Mesothelial cell of epicardium (in vitro differentiated cells): Measurements from ENCODE around the gene ASCC1. TPM values are rescaled to one million over a fixed set of nuclear protein-coding genes. Genes with fewer than 3 reads are reported as not detected.
A peak's percentile ranks its signal among the peaks of the same experiment; 100 is the strongest.

Experiments used
- DNase-seq, 2 experiments: peaks; one replicate each; pipeline ENCODE4 v3.0.0; 2021; ENCODE audit warnings: low spot score in 2 of 2; ENCODE audit not compliant: unreplicated experiment in 2 of 2
- H3K27ac Mint-ChIP-seq: 2 replicates; pipeline ENCODE4 v1.8.0; 2021; ENCODE audit warnings: mixed read lengths
- H3K27me3 Mint-ChIP-seq: 2 replicates; pipeline ENCODE4 v1.8.0; 2021; ENCODE audit warnings: low read depth, mixed read lengths
- H3K36me3 Mint-ChIP-seq: 2 replicates; pipeline ENCODE4 v1.8.0; 2021; ENCODE audit warnings: mixed read lengths
- H3K4me1 Mint-ChIP-seq: 2 replicates; pipeline ENCODE4 v1.8.0; 2021; ENCODE audit warnings: mixed read lengths
- H3K4me3 Mint-ChIP-seq: 2 replicates; pipeline ENCODE4 v1.8.0; 2021; ENCODE audit warnings: mild to moderate bottlenecking, moderate library complexity, mixed read lengths
- H3K9me3 Mint-ChIP-seq: 2 replicates; pipeline ENCODE4 v1.8.0; 2021; ENCODE audit warnings: mixed read lengths
- total RNA-seq: library from RNA; stranded (reverse); gene quantifications from 3 replicates; pipeline ENCODE4 v1.2.1, GENCODE V29; 2021
- TF ChIP-seq, protein P1 (sequence below): fragments of 200-600 bp; sonication (generic); IDR thresholded peaks from one replicate; pipeline ENCODE4 v1.5.0; 2021; ENCODE audit warnings: antibody characterized with exemption; ENCODE audit not compliant: unreplicated experiment

Gene ASCC1
- total RNA-seq, 1 donor from 2014 or later = 36.6 TPM

GRCh38 chr10:72146559-72147323, 69.3 kb downstream of the ASCC1 start:
- TF ChIP-seq, protein P1, sequence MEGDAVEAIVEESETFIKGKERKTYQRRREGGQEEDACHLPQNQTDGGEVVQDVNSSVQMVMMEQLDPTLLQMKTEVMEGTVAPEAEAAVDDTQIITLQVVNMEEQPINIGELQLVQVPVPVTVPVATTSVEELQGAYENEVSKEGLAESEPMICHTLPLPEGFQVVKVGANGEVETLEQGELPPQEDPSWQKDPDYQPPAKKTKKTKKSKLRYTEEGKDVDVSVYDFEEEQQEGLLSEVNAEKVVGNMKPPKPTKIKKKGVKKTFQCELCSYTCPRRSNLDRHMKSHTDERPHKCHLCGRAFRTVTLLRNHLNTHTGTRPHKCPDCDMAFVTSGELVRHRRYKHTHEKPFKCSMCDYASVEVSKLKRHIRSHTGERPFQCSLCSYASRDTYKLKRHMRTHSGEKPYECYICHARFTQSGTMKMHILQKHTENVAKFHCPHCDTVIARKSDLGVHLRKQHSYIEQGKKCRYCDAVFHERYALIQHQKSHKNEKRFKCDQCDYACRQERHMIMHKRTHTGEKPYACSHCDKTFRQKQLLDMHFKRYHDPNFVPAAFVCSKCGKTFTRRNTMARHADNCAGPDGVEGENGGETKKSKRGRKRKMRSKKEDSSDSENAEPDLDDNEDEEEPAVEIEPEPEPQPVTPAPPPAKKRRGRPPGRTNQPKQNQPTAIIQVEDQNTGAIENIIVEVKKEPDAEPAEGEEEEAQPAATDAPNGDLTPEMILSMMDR = no peak
- Mint-ChIP-seq H3K27me3 (no peaks in the 10 kb centered on the region), H3K27ac (peak overlapping the region; percentile 4), H3K9me3 (no peaks in the 10 kb centered on the region), H3K36me3 (peaks cover 8% of the 10 kb centered on the region), H3K4me1 (peaks cover 7% of the 10 kb centered on the region), H3K4me3 (no peak overlapping the region)
- DNase-seq = no peak

- Mint-ChIP-seq H3K36me3 (peaks cover 8% of the 10 kb centered on the region), H3K4me1 (peaks cover 7% of the 10 kb centered on the region), H3K27me3 (no peaks in the 10 kb centered on the region), H3K27ac (peak overlapping the region; percentile 4), H3K9me3 (no peaks in the 10 kb centered on the region), H3K4me3 (no peak overlapping the region)
- DNase-seq = no peak
- TF ChIP-seq, protein P1 = no peak
Measured at GRCh38 chr10:72146071-72146470, 70.0 kb downstream of the ASCC1 start.

- Mint-ChIP-seq H3K36me3 (peaks cover 7% of the 10 kb centered on the region), H3K27ac (no peak overlapping the region), H3K4me1 (peaks cover 7% of the 10 kb centered on the region), H3K9me3 (no peaks in the 10 kb centered on the region), H3K27me3 (no peaks in the 10 kb centered on the region), H3K4me3 (no peak overlapping the region)
- no peak for DNase-seq
- TF ChIP-seq, protein P1 = no peak
Measured at GRCh38 chr10:72145657-72146056, 70.4 kb downstream of the ASCC1 start.

- no peak overlapping the region for H3K4me3 Mint-ChIP-seq
- no peaks in the 10 kb centered on the region for H3K27me3 Mint-ChIP-seq
- no peak overlapping the region for H3K27ac Mint-ChIP-seq
- H3K9me3 Mint-ChIP-seq = no peaks in the 10 kb centered on the region
- peaks cover 11% of the 10 kb centered on the region for H3K36me3 Mint-ChIP-seq
- DNase-seq = no peak
- TF ChIP-seq, protein P1 = no peak
- H3K4me1 Mint-ChIP-seq = peaks cover 4% of the 10 kb centered on the region
Measured at GRCh38 chr10:72140850-72141249, 75.2 kb downstream of the ASCC1 start.

DNA sequence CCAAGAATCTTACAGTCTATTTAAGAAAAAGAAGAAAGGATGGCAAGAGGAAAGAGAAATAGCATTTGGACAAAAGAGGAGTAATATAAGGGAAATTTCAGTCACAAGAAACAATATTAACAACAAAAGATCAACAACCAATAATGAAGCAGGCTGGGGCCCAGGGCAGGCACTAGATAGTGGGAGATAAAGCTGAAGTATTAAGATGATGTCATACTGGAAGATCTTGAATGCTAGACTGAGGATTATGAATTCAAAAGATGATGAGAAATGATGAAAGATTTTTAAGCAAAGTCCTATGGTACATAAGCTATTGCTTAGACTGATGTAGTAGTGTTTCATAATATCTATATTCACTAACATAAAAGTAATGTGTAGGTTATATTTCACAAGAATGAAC, 75.9 kb downstream of the ASCC1 start:
- no peak overlapping the region for H3K4me3 Mint-ChIP-seq
- H3K4me1 Mint-ChIP-seq = peaks cover 3% of the 10 kb centered on the region
- H3K9me3 Mint-ChIP-seq = no peaks in the 10 kb centered on the region
- no peak overlapping the region for H3K27ac Mint-ChIP-seq
- no peak for DNase-seq
- TF ChIP-seq, protein P1 = no peak
- no peaks in the 10 kb centered on the region for H3K27me3 Mint-ChIP-seq
- H3K36me3 Mint-ChIP-seq = peaks cover 17% of the 10 kb centered on the region
